ENCODE results near the gene SEMA3C.

Gene SEMA3C

GRCh38 chr7:80775897-80776296 is 143.0 kb downstream of the SEMA3C start:
- no peak for DNase-seq (ENCODE audit: low spot score)

GRCh38 chr7:80775482-80775881 is 143.4 kb downstream of the SEMA3C start:
- no peak for DNase-seq (ENCODE audit: low spot score)

GRCh38 chr7:80774843-80775242 is 144.0 kb downstream of the SEMA3C start:
- no peak for DNase-seq (ENCODE audit: low spot score)

- no peak for DNase-seq (ENCODE audit: low spot score)
Observed at GRCh38 chr7:80773787-80774508, 144.9 kb downstream of the SEMA3C start.

GRCh38 chr7:80772347-80772993 is 146.4 kb downstream of the SEMA3C start:
- no peak for DNase-seq (ENCODE audit: low spot score)

- DNase-seq (ENCODE audit: low spot score), result no peak
Observed at GRCh38 chr7:80771523-80771922, 147.3 kb downstream of the SEMA3C start.

- no peak for DNase-seq (ENCODE audit: low spot score)
Observed at GRCh38 chr7:80770675-80771081, 148.2 kb downstream of the SEMA3C start.

- no peak for DNase-seq (ENCODE audit: low spot score)
Observed at GRCh38 chr7:80770061-80770460, 148.8 kb downstream of the SEMA3C start.

GRCh38 chr7:80768756-80769155 is 150.1 kb downstream of the SEMA3C start:
- no peak for DNase-seq (ENCODE audit: low spot score)

- DNase-seq (ENCODE audit: low spot score), result no peak
Observed at GRCh38 chr7:80767654-80768053, 151.2 kb downstream of the SEMA3C start.

- DNase-seq (ENCODE audit: low spot score), result no peak
Observed at GRCh38 chr7:80766724-80767123, 152.1 kb downstream of the SEMA3C start.

- no peak for DNase-seq (ENCODE audit: low spot score)
Observed at GRCh38 chr7:80764132-80764531, 154.7 kb downstream of the SEMA3C start.

GRCh38 chr7:80763704-80764103 is 155.1 kb downstream of the SEMA3C start:
- DNase-seq (ENCODE audit: low spot score), result no peak

GRCh38 chr7:80763289-80763688 is 155.6 kb downstream of the SEMA3C start:
- DNase-seq (ENCODE audit: low spot score), result no peak

- no peak for DNase-seq (ENCODE audit: low spot score)
Observed at GRCh38 chr7:80760292-80760691, 158.6 kb downstream of the SEMA3C start.

GRCh38 chr7:80752954-80753690 is 165.7 kb downstream of the SEMA3C start:
- DNase-seq (ENCODE audit: low spot score), result no peak

- no peak for DNase-seq (ENCODE audit: low spot score)
Observed at GRCh38 chr7:80749270-80749669, 169.6 kb downstream of the SEMA3C start.

- DNase-seq (ENCODE audit: low spot score), result no peak
Observed at GRCh38 chr7:80748363-80749042, 170.3 kb downstream of the SEMA3C start.

GRCh38 chr7:80740778-80741545 is 177.9 kb downstream of the SEMA3C start:
- no peak for DNase-seq (ENCODE audit: low spot score)

GRCh38 chr7:80736371-80737125 is 182.3 kb downstream of the SEMA3C start:
- no peak for DNase-seq (ENCODE audit: low spot score)

GRCh38 chr7:80735330-80735729 is 183.5 kb downstream of the SEMA3C start:
- DNase-seq (ENCODE audit: low spot score), result no peak
